GM18499 (cell line): ENCODE data around the gene DNAJB12.
"Not testable (repeated sequence)": the region's sequence is repeated elsewhere in the genome, so short reads cannot be mapped to it uniquely, and the experiment has no call there.

Experiments
- ATAC-seq: cut with Tn5 transposase; IDR thresholded peaks from one replicate; pipeline ENCODE4 v1.9.1; 2021; ENCODE audit warnings: moderate number of reproducible peaks; ENCODE audit not compliant: insufficient read depth, unreplicated experiment

DNAJB12 gene

DNA sequence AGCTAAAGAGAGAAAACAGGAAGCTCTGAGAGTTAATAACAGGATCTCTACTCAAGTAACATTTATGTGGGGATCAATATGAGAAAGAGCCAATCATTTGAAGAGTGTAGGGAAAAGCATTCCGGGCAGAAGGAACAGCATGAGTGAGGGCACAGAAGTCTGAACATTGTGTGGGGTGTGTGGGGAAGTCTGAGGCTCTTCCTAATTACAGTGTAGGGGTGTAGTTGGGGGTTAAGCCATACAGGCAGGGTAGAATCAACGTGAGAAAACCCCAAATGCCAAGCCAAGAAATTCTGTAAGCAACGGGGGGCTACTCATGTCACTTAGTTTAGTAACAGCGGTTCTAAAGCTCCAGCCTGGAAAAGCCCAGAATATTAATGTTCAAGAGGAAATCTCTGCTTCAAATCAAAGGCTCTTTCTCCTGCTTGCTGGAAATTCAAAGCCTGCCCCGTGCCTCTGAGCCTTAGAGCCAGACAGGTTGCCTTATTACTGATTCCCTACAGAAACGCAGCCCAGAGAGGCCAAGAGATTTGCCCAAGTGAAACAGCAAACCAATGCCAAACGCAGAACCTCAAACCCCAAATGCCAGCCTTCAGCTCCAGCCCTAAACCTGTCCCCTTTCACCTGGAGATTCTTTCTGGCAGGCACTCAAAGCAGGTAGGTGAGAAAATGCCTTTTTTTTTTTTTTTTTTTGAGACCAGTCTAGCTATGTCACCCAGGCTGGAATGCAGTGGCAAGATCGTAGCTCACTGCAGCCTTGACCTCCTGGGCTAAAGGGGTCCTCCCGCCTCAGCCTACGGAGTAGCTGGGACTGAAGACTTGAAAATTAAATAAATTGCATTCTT is 36.1 kb downstream of the DNAJB12 start:
- no peak for ATAC-seq

DNA sequence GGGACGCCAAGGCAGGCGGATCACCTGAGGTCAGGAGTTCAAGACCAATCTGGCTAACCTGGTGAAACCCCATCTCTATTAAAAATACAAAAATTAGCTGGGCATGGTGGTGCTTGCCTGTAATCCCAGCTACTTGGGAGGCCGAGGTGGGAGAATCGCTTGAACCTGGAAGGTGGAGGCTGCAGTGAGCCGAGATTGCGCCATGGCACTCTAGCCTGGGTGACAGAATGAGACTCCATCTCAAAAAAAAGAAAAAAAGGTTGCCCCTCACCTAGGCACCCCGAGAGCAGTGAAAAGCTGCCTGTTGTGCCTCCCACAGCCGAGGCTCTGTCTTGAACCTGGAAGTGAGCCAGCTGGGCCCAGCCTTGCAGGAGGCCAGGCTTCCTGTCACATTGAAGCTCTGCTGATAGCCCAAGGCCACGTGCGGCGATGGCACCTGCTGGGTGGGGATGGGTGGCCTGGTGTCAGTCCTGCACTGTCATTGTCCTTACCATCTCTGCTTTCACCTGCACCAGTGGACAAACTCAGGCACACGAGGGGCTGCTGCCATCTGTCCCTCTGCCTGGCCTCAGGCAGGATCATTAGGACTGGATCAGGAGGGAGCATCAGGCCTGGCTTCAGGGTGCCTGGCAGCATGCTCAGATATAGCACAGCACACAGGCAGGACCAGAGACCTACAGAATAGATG is 37.8 kb downstream of the DNAJB12 start:
- ATAC-seq = no peak

DNA sequence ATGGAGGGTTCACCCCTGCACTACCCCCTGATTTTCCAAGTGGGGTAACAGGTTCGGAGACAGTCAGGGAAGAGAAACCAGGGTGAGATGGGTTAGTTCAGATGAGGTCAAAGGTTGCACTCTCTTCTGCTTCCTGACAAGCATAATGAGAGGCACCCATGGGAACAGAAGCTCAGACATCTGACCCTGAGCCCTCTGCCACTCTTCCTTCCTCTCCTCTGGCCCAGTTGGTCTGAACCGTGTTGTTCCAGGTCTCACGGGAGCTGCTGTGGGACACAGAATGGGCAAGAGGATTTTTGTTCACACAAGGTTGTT is 38.4 kb downstream of the DNAJB12 start:
- no peak for ATAC-seq

DNA sequence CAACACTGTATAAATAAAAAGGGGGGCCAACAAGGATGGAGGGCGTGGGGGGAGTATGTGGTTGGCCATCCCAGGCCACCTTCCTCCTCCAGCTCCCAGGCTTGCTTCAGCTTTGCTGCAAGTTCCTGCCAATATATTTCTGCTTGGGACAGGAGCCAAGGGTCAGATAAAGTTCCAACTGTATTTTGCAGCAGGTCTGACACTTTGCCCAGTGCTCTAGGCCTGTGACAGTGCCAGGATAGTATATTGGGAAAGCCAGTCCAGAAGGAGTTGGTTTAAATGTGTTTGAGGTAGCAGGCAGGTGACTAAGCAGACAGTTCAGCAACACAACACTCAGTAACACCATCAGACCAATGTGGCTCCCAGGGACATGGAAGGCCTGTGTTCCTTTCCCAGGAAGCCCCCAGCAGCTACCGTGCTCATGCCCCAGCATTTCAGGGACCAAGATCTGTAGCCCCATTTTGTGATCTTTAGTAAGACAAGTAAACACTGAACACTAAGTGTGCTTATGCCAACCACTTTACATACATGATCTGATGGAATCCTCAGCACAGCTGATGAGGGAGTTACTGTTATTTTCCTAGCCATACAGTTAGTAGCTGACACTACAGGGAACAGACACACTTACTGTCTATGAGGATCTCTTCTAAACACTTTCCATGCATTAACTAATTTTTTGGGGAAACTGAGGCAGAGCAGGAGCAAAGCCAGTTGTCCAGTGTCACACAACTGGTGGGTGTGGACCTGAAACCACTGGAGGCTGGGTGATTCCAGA is 38.9 kb downstream of the DNAJB12 start:
- no peak for ATAC-seq

DNA sequence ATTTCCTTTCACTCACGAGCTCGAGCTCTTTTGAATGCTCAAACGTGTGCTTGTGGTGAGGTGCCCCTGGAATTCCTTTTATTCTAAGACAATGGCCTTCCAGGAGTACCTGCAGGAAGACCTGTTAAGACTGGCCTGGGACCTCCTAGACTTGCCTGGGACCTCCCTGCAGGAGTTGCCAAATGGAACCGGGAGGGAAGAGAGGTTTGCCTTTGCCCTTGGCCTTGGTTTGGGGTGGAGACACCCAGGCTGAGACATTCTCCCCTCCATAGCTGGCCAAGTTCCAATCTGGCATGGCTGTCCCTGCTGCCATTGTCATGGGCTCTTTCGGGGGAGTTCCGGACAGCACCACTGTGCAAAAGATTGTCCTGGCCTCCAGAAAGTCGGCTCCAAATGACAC is 39.7 kb downstream of the DNAJB12 start:
- ATAC-seq = no peak

DNA sequence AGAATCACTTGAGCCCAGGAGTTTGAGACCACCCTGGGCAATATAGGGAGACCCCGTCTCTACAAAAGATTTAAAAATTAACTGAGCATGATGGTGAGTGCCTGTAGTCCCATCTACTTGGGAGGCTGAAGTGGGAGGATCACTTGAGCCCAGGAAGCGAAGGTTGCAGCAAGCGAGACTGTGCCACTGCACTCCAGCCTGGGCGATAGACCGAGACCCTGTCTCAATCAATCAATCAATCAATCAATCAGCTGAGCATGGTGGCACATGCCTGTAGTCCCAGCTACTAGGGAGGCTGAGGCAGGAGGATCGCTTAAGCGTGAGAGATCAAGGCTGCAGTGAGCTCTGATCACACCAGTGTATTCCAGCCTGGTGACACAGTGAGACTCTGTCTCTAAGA is 40.5 kb downstream of the DNAJB12 start:
- no peak for ATAC-seq

DNA sequence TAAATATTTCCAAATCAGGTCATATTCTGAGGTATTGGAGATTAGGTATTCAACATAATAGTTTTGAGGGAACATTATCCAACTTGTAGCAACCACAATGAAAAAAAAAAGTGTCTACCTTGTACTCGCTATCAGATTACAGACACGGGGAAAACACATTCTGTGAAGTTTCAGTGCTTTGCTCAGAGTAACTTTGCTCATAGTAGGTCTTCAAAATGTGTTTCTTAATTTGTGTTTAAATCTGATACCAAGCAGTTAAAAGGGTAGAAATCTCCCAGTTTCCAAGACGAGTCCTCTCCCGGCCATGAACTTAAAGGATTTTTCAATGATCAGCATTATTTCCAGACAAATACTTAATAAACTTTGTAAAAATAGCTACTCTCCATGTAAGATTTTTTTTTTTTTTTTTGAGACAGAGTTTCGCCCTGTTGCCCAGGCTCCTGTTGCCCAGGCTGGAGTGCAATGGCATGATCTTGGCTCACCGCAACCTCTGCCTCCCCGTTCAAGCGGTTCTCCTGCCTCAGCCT is 41.8 kb downstream of the DNAJB12 start:
- ATAC-seq = no peak

DNA sequence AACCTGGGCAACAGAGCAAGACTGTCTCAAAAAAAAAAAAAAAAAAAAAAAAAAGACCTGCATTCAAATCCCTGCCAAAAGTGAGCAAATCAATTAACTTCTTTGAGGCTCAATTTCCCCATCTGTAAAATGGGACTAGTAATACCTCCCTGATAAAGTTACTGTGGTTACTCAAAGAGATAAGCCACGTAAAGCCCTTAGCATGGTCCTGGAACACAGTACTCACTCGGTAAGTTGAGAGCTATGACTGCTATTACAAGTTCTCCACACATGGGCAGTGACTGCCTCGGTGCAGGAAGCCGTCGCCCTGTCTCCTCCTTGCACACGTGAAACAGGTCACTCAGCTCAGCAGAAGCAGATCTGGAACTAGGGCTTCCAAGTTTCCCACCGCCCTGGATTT is 43.1 kb downstream of the DNAJB12 start:
- ATAC-seq = no peak

DNA sequence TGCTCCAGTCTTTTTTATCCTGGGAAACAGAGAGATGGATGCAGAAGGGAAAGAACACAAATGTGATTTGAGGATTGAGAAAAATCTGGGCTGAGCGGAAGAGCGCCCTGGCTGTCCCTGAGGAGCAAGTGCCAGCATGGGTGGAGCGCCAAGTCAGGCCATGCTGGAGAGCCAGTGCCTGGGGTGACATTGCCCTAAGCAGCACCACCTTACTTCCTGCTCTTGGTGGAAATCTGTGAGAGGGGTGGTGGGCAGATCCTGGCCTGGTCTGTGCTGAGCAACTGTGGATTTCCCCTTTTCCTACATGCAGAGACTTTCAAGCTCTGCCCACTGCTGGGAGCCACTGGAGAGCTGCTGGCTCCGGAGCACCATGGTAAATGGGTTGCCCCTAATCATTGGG is 44.1 kb downstream of the DNAJB12 start:
- no peak for ATAC-seq

DNA sequence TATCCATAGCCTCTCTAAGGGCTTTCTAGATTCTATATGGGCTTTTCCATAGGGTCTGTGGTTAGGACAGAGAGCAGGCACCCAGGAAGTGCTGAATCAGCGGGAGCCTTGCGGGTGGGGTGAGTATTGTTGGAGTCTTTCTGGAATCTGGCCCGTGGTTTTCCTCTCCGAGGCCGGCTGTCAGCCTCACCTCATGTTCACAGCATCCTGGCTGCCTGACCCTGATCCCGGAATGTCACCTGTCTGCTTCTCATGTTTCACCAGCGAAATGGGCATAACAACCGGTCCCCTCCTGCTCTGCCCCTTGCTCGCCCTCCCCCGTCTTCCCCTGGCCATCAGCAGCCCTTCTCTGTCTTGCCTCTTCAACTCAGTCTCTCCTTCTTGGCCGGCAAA is 44.5 kb downstream of the DNAJB12 start:
- ATAC-seq = no peak

DNA sequence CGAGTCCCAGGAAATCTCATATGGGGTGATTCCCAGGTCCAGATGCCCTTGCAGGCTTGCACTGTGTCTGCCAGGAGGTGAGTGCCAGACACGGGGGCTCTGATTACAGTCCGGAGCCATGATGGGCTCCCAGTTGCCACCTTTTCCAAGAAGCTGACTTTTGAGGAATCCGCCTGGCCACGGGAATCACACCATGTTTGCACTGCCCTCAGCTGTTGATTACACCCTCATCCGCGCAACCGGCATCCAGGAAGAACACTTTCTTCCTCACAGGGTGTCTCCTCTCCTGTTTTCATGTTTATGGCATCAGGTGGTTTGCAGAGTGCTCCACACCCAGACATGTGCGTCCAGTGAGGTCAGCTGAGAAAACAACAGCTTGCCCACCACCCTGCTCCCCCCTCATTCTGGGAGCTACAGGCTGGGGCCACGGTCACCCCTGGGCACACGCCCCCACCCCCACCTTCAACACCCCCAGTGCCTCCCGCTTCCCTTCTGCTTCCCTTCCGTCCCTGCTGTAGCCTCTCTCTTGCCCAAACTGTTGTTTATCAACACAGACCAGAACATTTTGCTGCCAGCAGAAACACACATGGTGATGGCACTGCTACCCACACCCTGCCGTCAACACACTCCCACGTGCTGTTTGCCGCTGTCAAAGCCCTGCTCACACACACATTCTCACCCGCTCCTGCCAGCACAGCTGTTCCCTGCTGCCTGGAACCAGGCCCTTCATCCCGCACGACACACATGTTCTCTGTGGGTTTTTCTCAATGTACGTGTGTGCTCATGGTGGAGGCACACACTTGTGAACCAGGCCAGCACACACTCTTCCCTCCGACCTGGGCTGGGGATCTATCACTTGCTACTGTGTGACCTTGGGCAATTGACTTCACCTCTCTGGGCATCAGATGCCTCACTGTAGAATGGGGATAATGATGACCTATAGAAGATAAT is 45.2 kb downstream of the DNAJB12 start:
- no peak for ATAC-seq

DNA sequence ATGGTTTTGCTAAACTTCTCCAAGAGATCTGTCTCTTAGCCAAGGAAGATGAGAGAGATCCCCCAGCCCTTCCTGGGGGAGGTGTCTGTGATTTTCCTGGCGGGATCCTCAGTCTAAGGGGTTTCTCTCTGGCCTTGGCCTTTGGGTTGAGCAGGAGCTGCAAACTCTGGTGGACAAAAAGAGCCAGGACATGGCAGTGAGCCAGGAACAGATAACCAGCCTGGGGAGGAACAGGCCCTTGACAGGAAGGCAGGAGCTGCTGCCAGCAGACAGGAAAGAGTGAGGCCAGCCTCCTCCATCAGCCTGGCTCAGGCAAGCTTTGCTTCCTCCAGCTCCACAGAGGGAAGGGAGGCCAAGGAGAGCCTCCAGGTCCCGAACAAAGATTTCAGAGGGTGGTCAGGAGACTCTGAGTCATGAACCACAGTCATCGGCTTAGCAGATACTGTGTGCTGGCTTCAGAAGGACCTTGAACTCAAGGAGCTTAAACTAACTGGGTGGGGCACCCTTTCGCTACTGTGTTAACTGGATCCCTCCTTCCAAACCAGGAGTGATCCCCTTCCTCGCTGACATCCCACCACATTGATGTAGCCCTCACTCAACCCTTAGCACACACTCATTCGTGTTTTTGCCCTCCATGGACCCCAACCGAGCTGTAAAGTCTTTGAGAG is 46.3 kb downstream of the DNAJB12 start:
- no peak for ATAC-seq

DNA sequence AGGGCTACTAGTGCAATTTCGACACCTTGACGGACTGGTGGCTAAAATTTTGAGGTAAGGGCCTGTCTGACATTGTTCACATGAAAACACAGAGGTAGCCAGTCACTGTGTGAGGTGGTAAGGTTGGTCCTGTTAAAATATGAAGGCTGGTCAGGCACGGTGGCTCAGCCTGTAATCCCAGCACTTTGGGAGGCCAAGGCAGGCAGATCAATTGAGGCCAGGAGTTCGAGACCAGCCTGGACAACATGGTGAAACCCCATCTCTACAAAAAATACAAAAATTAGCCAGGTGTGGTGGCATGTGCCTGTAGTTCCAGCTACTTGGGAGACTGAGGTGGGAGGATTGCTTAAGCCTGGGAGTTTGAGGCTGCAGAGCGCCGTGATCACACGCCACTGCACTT is 47.0 kb downstream of the DNAJB12 start:
- not testable (repeated sequence) for ATAC-seq

DNA sequence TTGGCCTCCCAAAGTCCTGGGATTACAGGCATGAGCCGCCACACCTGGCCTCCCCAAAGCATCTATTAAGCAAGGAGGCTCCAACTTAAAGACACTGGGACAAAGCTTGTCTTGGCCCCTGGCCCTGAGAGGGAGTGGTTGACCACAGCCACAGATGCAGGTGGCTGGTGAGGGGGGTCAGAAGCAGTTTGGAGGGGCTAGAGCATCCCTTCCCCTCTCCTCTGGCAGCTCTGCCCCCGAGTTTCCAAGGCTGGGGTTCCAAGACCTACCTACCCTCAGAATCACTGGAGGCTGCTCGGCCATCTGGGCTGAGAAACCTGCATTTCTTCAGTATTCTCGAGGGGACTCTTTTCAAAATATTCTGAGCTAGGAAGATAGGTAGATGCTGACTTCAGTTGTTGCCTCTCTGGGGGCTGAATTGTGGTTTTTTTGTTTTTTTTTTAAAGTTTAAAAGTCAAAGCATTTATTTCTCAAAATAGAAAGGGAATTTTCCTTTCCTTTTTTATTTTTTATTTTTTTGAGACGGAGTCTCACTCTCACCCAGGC is 48.4 kb downstream of the DNAJB12 start:
- no peak for ATAC-seq

DNA sequence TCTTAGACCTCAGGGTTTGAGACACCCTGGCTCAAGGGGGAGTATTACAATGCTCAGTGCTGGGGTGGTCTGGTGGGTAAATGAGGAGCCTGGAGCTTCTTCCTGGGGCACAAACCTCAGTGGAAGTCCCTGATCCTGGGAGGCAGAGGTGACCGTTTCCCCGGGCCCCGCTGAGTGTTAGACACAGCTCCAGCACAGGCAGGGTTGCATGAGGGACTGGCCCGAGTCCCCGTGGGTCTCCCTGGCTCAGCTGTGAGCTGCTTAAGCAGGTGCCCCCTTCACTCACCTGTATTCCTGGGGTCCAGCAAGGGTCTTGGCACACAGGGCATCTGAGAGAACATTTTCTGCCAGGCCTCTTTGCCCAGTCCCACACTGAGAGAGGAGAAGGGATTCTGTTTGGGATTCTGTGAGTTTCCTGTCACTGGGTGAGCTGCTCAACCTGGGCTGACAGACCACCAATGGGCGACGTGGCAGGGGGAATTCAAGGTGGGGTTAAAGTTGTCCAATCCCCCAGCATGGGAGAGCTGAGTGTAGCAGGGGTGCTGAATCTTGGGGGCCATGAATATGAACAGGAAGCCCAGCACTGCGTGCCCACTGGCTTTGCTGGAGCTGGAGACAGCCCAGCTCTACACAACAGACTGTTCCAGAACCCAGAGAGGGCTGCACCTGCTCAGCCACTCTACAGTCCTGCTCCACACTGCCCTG is 51.1 kb downstream of the DNAJB12 start:
- ATAC-seq = no peak

DNA sequence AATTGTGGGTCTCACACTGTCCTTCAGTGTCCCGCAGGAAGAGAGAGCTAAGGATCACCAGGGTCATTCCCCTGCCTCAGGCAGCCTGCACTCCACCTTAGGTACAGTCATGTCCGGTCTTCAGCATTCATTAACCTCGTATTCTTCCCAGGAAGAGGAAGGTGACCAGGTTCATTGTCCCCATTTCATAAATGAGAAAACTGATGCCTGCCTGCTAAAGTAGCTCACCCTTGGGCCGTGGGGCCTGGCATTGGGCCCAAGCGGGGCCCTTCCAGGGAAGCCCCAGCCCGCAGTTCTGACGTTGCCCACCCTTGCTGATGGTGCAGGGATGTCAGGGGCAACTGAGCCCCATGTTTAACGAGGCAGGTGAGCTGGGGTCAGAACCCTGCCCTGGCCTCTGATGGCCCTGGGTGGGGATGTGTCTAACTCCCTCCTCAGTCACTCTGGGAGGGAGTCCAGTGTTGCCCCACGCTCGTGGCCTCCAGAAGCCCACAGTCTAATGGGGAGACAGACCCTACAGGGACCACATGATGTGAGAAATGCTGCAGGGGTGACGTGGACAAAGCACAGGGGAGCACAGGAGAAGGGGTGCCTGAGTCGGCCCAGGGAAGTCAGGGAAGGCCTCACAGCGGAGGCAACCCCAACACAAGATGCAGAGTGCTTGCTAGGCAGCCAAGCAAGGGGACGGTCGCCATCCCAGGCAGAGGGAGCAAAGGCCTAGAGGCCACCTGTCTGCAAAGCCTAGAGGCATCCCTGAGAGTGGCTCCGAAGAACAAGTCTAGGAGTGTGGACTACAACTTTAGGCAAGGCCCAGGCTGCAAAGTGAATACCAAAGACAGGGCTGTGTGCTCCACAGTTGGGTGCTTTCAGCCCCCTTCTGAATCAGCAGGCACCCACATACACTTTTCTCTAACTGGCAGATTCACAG is 55.9 kb downstream of the DNAJB12 start:
- ATAC-seq = no peak

DNA sequence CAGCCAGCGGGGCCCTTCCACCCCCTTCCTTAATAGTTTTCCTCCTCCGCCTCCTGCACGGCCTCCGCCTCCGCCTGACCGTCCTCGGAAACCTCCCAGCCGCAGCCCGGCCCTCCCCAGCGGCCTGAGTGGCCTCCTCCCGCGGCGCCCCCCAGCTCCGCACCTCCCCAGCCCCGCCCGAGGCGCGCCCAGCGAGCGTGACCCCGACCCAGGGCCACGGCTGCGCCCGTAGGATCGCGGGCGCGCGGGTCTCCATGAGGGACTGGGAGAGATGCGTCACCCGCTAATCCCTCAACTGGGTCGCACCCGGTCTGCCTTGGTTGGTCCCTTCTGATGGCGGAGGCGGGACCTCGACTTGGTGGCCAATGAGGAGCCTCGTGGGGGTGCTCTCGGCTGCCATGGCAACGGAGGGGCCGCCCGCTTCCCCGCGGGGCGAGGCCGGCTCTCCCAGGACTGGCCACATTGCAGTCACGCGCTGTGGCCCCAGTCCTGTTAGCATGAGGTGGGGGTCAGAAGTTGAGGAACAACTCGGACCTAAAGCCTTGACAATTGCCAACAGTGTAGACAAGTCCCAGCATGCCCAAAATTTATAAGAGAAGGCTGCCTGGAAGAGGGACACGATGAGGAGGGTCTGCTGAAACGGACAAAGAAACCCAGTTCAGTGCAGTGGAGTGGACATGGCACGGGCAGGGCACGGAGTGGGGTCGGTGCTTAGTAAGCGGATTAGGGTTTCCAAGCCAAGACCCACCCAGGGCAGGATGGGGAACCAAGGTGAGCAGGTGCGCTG is 56.7 kb downstream of the DNAJB12 start:
- peak; percentile 44 for ATAC-seq
